Uterus (tissue), 4 donors: Measurements from ENCODE around the gene RANBP9. TPM values are rescaled to one million over a fixed set of nuclear protein-coding genes. Genes with fewer than 3 reads are reported as not detected.

Source experiments
- DNase-seq, 2 donors: peaks; one replicate each; pipeline ENCODE4 v3.0.0-alpha.2; 2019 to 2020
- H3K27ac ChIP-seq, 2 donors: fragments of 200-600 bp; sonication (generic); 1 replicate in 1 of 2; 2 replicates in 1 of 2; pipeline ENCODE4 v1.5.1; 2016 to 2018
- H3K27me3 ChIP-seq, 2 donors: fragments of 200-600 bp; sonication (generic); one replicate each; pipeline ENCODE4 v1.5.1; 2018 to 2019; ENCODE audit warnings: control low read depth in 1 of 2
- H3K36me3 ChIP-seq, 2 donors: fragments of 200-600 bp; sonication (generic); one replicate each; pipeline ENCODE4 v1.5.1; 2019; ENCODE audit warnings: control low read depth in 1 of 2
- H3K4me1 ChIP-seq, 2 donors: fragments of 200-600 bp; sonication (generic); one replicate each; pipeline ENCODE4 v1.5.1; 2018 to 2019; ENCODE audit warnings: control low read depth in 1 of 2
- H3K4me3 ChIP-seq, 2 donors: fragments of 200-600 bp; sonication (generic); 1 replicate in 1 of 2; 2 replicates in 1 of 2; pipeline ENCODE4 v1.5.1; 2018 to 2019; ENCODE audit warnings: mild to moderate bottlenecking in 1 of 2
- H3K9me3 ChIP-seq, 2 donors: fragments of 200-600 bp; sonication (generic); one replicate each; pipeline ENCODE4 v1.5.1; 2019; ENCODE audit warnings: control low read depth in 1 of 2
- CTCF ChIP-seq, 4 experiments: fragments of 200-600 bp in 2 of 4; fragments of 450-650 bp in 2 of 4; sonication (generic) in 2 of 4; IDR thresholded peaks; one replicate each; pipeline ENCODE4 v1.5.1; 2016 to 2019; ENCODE audit warnings: antibody characterized with exemption in 4 of 4, mild to moderate bottlenecking in 2 of 4, moderate library complexity in 1 of 4
- POLR2A ChIP-seq, 2 donors: fragments of 450-650 bp; IDR thresholded peaks; one replicate each; pipeline ENCODE4 v1.6.1; 2016; ENCODE audit warnings: antibody characterized with exemption in 2 of 2, mild to moderate bottlenecking in 1 of 2, moderate library complexity in 1 of 2
- intact Hi-C: fragments of 100-400 bp; cut with DNase I; formaldehyde crosslinking; loops from one replicate; pipeline ENCODE4 v1.15.1; 2023; ENCODE audit warnings: low total_unique reads
- total RNA-seq, 4 donors: library from RNA; depleted of rRNA in 3 of 4; stranded (reverse); fragments of >200 nt in 3 of 4; gene quantifications; one replicate each; pipeline versions ENCODE4 v1.1.0 to v1.2.4, GENCODE V29; 2014 to 2023
- donor health status: DM: yes; HTN: yes; CAD: no.

RANBP9 gene
- total RNA-seq, 4 donors from 2014 or later, result 22.6 to 49.0 (median 40.9) TPM

- Histone ChIP-seq H3K4me3 (no peak overlapping the region), H3K27ac (no peak overlapping the region), H3K4me1 (no peaks in the 10 kb centered on the region), H3K9me3 (no peaks in the 10 kb centered on the region), H3K27me3 (no peaks in the 10 kb centered on the region), H3K36me3 (no peaks in the 10 kb centered on the region)
- no peak for DNase-seq
- intact Hi-C loops, result no loop called here
- TF ChIP-seq CTCF (IDR thresholded peaks at IDR 0.05) (no peak), POLR2A (IDR thresholded peaks at IDR 0.05) (no peak)
These were observed 22.9 kb downstream of the RANBP9 start for GRCh38 chr6:13688692-13689196.

DNA sequence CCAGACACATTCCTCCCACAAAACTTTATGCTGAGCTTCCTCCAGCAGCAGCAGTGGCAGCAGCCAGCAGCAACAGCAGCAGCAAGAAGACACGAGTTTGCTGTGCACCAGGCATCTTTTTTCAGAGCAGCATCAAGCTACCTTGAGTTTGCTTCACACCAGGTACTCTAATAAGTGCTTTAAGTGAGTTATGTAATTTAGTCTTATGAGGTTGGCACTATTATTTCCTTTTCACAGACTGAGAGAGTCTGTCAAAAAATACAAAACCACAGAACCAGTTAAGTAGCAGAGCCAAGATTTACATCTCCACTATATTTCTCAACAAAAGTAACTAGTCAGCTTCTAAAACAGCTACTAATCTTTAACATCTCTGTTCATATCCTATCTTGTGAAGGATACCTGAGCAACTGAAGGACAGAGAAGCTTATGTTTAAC lies 23.7 kb downstream of the RANBP9 start:
- Histone ChIP-seq H3K27me3 (no peaks in the 10 kb centered on the region), H3K4me3 (no peak overlapping the region), H3K27ac (no peak overlapping the region), H3K4me1 (no peaks in the 10 kb centered on the region), H3K36me3 (no peaks in the 10 kb centered on the region), H3K9me3 (no peaks in the 10 kb centered on the region)
- intact Hi-C loops, result no loop called here
- no peak for TF ChIP-seq CTCF (IDR thresholded peaks at IDR 0.05)
- TF ChIP-seq POLR2A (IDR thresholded peaks at IDR 0.05), result no peak
- no peak for DNase-seq

DNA sequence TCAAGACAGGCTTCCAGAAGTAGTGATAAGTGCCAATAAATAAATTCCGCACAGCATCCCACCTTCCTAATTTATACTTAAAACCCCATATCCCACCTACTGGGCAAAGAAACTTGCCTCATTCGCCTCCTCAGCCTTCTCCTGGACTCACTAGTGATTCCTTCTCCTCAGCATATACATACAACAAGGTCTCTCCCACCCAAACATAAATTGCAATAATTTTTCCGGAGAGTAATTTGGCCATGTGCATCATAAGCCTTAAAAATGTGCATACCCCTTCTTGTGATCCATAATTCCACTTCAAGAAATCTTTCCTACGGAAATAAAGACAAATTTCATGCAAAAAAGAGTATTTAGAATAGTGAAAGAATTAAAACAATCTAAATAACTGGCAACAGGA lies 26.8 kb downstream of the RANBP9 start:
- DNase-seq, result no peak
- no peaks in the 10 kb centered on the region for H3K36me3 ChIP-seq
- intact Hi-C loops, result no loop called here

DNA sequence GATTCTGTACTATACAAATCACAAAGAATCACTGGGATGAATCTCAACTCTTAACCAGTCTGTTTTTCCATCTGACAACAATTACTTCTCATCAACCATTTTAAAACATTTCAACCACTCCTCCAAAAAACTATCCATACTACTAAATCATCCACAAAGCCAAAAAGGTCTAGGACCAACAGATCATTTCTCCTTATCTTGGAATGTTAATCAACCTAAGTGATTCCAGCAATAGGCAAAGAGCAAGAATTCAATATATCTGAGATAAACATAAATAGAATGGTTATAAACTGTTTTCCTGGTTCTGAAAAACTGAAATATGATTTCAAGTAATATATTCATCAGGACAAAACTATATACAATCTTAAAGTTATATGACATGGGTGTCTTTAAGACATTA lies 28.6 kb downstream of the RANBP9 start:
- H3K4me1 ChIP-seq, result no peaks in the 10 kb centered on the region
- intact Hi-C loops, result no loop called here

More for the DNA sequence above, 26.8 kb downstream of the RANBP9 start:
- no peak overlapping the region for H3K4me3 ChIP-seq
- H3K27ac ChIP-seq, result no peak overlapping the region
- TF ChIP-seq POLR2A (IDR thresholded peaks at IDR 0.05), result no peak
- no peak for TF ChIP-seq CTCF (IDR thresholded peaks at IDR 0.05)
- H3K4me1 ChIP-seq, result no peaks in the 10 kb centered on the region
- no peaks in the 10 kb centered on the region for H3K9me3 ChIP-seq
- H3K27me3 ChIP-seq, result no peaks in the 10 kb centered on the region

DNA sequence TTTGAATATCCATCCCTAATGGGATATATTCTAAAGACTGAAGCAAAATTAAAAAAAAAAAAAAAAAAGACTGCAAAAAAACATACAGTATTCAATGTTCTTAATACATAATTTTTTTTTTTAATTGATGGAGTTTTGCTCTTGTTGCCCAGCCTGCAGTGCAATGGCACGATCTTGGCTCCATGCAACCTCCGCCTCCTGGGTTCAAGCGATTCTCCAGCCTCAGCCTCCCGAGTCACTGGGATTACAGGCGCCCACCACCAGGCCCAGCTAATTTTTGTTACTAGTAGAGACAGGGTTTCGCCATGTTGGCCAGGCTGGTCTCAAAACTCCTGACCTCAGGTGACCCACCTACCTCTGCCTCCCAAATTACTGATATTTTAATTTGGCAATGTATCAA lies 29.3 kb downstream of the RANBP9 start:
- Histone ChIP-seq H3K9me3 (no peaks in the 10 kb centered on the region), H3K4me1 (no peaks in the 10 kb centered on the region), H3K27me3 (no peaks in the 10 kb centered on the region), H3K36me3 (no peaks in the 10 kb centered on the region), H3K4me3 (no peak overlapping the region), H3K27ac (no peak overlapping the region)
- TF ChIP-seq POLR2A (IDR thresholded peaks at IDR 0.05) (no peak), CTCF (IDR thresholded peaks at IDR 0.05) (no peak)
- intact Hi-C loops, result no loop called here
- no peak for DNase-seq

More for the DNA sequence above, 28.6 kb downstream of the RANBP9 start:
- DNase-seq, result no peak
- Histone ChIP-seq H3K27ac (no peak overlapping the region), H3K36me3 (no peaks in the 10 kb centered on the region), H3K9me3 (no peaks in the 10 kb centered on the region), H3K4me3 (no peak overlapping the region), H3K27me3 (no peaks in the 10 kb centered on the region)
- TF ChIP-seq POLR2A (IDR thresholded peaks at IDR 0.05) (no peak), CTCF (IDR thresholded peaks at IDR 0.05) (no peak)
